Fibroblast of the aortic adventitia (primary cell): Measurements from ENCODE around the gene ILRUN. TPM values are rescaled to one million over a fixed set of nuclear protein-coding genes. Genes with fewer than 3 reads are reported as not detected.

ENCODE experiments used
- DNase-seq: peaks from one replicate; pipeline ENCODE4 v3.0.0-alpha.2; 2010; ENCODE audit warnings: low read depth
- H3K4me3 ChIP-seq: 2 replicates; pipeline ENCODE4 v1.5.1; 2011; ENCODE audit warnings: low read depth, mild to moderate bottlenecking, control low read depth, low read length, moderate library complexity
- CTCF ChIP-seq: IDR thresholded peaks from 2 replicates; pipeline ENCODE4 v1.5.1; 2011; ENCODE audit warnings: mild to moderate bottlenecking, low read length, control low read depth, inconsistent platforms; ENCODE audit not compliant: insufficient read depth
- total RNA-seq: library from RNA; depleted of rRNA; stranded (reverse); fragments of >200 nt; gene quantifications from 2 replicates; pipeline ENCODE4 v1.2.3, GENCODE V29; 2012; ENCODE audit warnings: low replicate concordance

The ILRUN gene
- total RNA-seq, 1 donor: 39.0 TPM

- H3K4me3 ChIP-seq: peak overlapping the region; percentile 96
- TF ChIP-seq CTCF: no peak
- peak; percentile 35 for DNase-seq
Observed at GRCh38 chr6:34696189-34696738, 303 bp downstream of the ILRUN start.

- no peak for DNase-seq
- H3K4me3 ChIP-seq: peak overlapping the region; percentile 96
- no peak for TF ChIP-seq CTCF
Observed at GRCh38 chr6:34695729-34696188, 808 bp downstream of the ILRUN start.

- TF ChIP-seq CTCF: no peak
- no peak for DNase-seq
- no peak overlapping the region for H3K4me3 ChIP-seq
Observed at GRCh38 chr6:34692280-34692679, 4.3 kb downstream of the ILRUN start.

- no peak for DNase-seq
- TF ChIP-seq CTCF: no peak
- no peak overlapping the region for H3K4me3 ChIP-seq
Observed at GRCh38 chr6:34689742-34690141, 6.8 kb downstream of the ILRUN start.

- no peak for TF ChIP-seq CTCF
- H3K4me3 ChIP-seq: no peak overlapping the region
- no peak for DNase-seq
Observed at GRCh38 chr6:34688956-34689355, 7.6 kb downstream of the ILRUN start.

GRCh38 chr6:34684919-34685318 lies 11.6 kb downstream of the ILRUN start:
- no peak overlapping the region for H3K4me3 ChIP-seq
- no peak for TF ChIP-seq CTCF
- no peak for DNase-seq

GRCh38 chr6:34684364-34684763 lies 12.2 kb downstream of the ILRUN start:
- no peak overlapping the region for H3K4me3 ChIP-seq
- no peak for TF ChIP-seq CTCF
- no peak for DNase-seq
